Measurements from ENCODE around the gene FGF10.

The FGF10 gene

GRCh38 chr5:44345871-44346270 lies 43.3 kb downstream of the FGF10 start:
- no peak for DNase-seq

GRCh38 chr5:44336708-44337107 lies 52.5 kb downstream of the FGF10 start:
- DNase-seq = no peak

- no peak for DNase-seq
These were observed 54.6 kb downstream of the FGF10 start for GRCh38 chr5:44334622-44335021.

GRCh38 chr5:44332285-44332971 lies 56.8 kb downstream of the FGF10 start:
- no peak for DNase-seq

GRCh38 chr5:44331471-44332050 lies 57.7 kb downstream of the FGF10 start:
- DNase-seq = no peak

- DNase-seq = no peak
These were observed 59.5 kb downstream of the FGF10 start for GRCh38 chr5:44329716-44330115.

- no peak for DNase-seq
These were observed 68.0 kb downstream of the FGF10 start for GRCh38 chr5:44321144-44321725.

GRCh38 chr5:44320188-44320587 lies 69.0 kb downstream of the FGF10 start:
- no peak for DNase-seq

GRCh38 chr5:44318883-44319282 lies 70.3 kb downstream of the FGF10 start:
- no peak for DNase-seq

GRCh38 chr5:44312374-44312773 lies 76.8 kb downstream of the FGF10 start:
- DNase-seq = no peak

- no peak for DNase-seq
These were observed 88.7 kb downstream of the FGF10 start for GRCh38 chr5:44300551-44300950.

GRCh38 chr5:44299394-44299793 lies 89.8 kb downstream of the FGF10 start:
- DNase-seq = no peak

- no peak for DNase-seq
These were observed 94.7 kb downstream of the FGF10 start for GRCh38 chr5:44294516-44294915.

- no peak for DNase-seq
These were observed 96.5 kb downstream of the FGF10 start for GRCh38 chr5:44292736-44293135.

- no peak for DNase-seq
These were observed 110.8 kb downstream of the FGF10 start for GRCh38 chr5:44278469-44278868.

GRCh38 chr5:44275908-44276307 lies 113.3 kb downstream of the FGF10 start:
- DNase-seq = no peak

- DNase-seq = no peak
These were observed 113.9 kb downstream of the FGF10 start for GRCh38 chr5:44275329-44275728.

- DNase-seq = no peak
These were observed 121.3 kb downstream of the FGF10 start for GRCh38 chr5:44267909-44268308.

- DNase-seq = no peak
These were observed 122.2 kb downstream of the FGF10 start for GRCh38 chr5:44266882-44267576.

GRCh38 chr5:44265713-44266112 lies 123.5 kb downstream of the FGF10 start:
- no peak for DNase-seq

- no peak for DNase-seq
These were observed 128.4 kb downstream of the FGF10 start for GRCh38 chr5:44260793-44261192.

- no peak for DNase-seq
These were observed 131.4 kb downstream of the FGF10 start for GRCh38 chr5:44257653-44258365.

- no peak for DNase-seq
These were observed 132.0 kb downstream of the FGF10 start for GRCh38 chr5:44257221-44257620.

All from activated T-cell treated with anti-CD3 and anti-CD28 coated beads, Interleukin-2, amount 50 U/mL, for 1 hour (primary cell).